ENCODE data around the gene SLC26A6.

Gene SLC26A6

GRCh38 chr3:48612309-48612708 is 23.0 kb downstream of the SLC26A6 start:
- no peak for DNase-seq (ENCODE audit: low read depth, low spot score)
- no peak overlapping the region for H3K4me3 ChIP-seq (ENCODE audit: low read length)

- DNase-seq (ENCODE audit: low read depth, low spot score) = peak; percentile 85
- H3K4me3 ChIP-seq (ENCODE audit: low read length) = peak within 1 kb of the TSS; percentile 99
Observed at GRCh38 chr3:48609088-48610005, 25.9 kb downstream of the SLC26A6 start, which contains the start of gene UQCRC1. UQCRC1 (minus strand) TSS chr3:48609646; CDS start chr3:48609620, 26 bp downstream.

- H3K4me3 ChIP-seq (ENCODE audit: low read length) = no peak overlapping the region
- DNase-seq (ENCODE audit: low read depth, low spot score) = no peak
Observed at GRCh38 chr3:48607519-48607918, 27.7 kb downstream of the SLC26A6 start.

- no peak for DNase-seq (ENCODE audit: low read depth, low spot score)
- no peak overlapping the region for H3K4me3 ChIP-seq (ENCODE audit: low read length)
Observed at GRCh38 chr3:48601622-48601994, 33.7 kb downstream of the SLC26A6 start.

GRCh38 chr3:48600711-48601621 is 34.3 kb downstream of the SLC26A6 start:
- DNase-seq (ENCODE audit: low read depth, low spot score) = no peak
- no peak overlapping the region for H3K4me3 ChIP-seq (ENCODE audit: low read length)

- H3K4me3 ChIP-seq (ENCODE audit: low read length) = no peak overlapping the region
- DNase-seq (ENCODE audit: low read depth, low spot score) = no peak
Observed at GRCh38 chr3:48599509-48600285, 35.6 kb downstream of the SLC26A6 start.

- DNase-seq (ENCODE audit: low read depth, low spot score) = no peak
- H3K4me3 ChIP-seq (ENCODE audit: low read length) = no peak overlapping the region
Observed at GRCh38 chr3:48599077-48599501, 36.2 kb downstream of the SLC26A6 start.

GRCh38 chr3:48598323-48599076 is 36.8 kb downstream of the SLC26A6 start:
- DNase-seq (ENCODE audit: low read depth, low spot score) = peak; percentile 11
- no peak overlapping the region for H3K4me3 ChIP-seq (ENCODE audit: low read length)

- no peak overlapping the region for H3K4me3 ChIP-seq (ENCODE audit: low read length)
- DNase-seq (ENCODE audit: low read depth, low spot score) = no peak
Observed at GRCh38 chr3:48597408-48597800, 37.9 kb downstream of the SLC26A6 start.

GRCh38 chr3:48596676-48597407 is 38.4 kb downstream of the SLC26A6 start:
- DNase-seq (ENCODE audit: low read depth, low spot score) = no peak
- no peak overlapping the region for H3K4me3 ChIP-seq (ENCODE audit: low read length)

GRCh38 chr3:48596157-48596556 is 39.1 kb downstream of the SLC26A6 start:
- H3K4me3 ChIP-seq (ENCODE audit: low read length) = no peak overlapping the region

GRCh38 chr3:48595526-48596121 is 39.6 kb downstream of the SLC26A6 start:
- DNase-seq (ENCODE audit: low read depth, low spot score) = no peak
- no peak overlapping the region for H3K4me3 ChIP-seq (ENCODE audit: low read length)

More at GRCh38 chr3:48596157-48596556, 39.1 kb downstream of the SLC26A6 start:
- no peak for DNase-seq (ENCODE audit: low read depth, low spot score)

GRCh38 chr3:48595075-48595525 is 40.2 kb downstream of the SLC26A6 start, which contains the start of gene COL7A1:
COL7A1 (minus strand) TSS chr3:48595329; CDS start chr3:48595159, 170 bp downstream.
- H3K4me3 ChIP-seq (ENCODE audit: low read length) = no peak within 1 kb of the TSS
- DNase-seq (ENCODE audit: low read depth, low spot score) = no peak

GRCh38 chr3:48594417-48595049 is 40.7 kb downstream of the SLC26A6 start:
- H3K4me3 ChIP-seq (ENCODE audit: low read length) = no peak overlapping the region
- no peak for DNase-seq (ENCODE audit: low read depth, low spot score)

- no peak overlapping the region for H3K4me3 ChIP-seq (ENCODE audit: low read length)
- no peak for DNase-seq (ENCODE audit: low read depth, low spot score)
Observed at GRCh38 chr3:48593337-48593736, 41.9 kb downstream of the SLC26A6 start.

- DNase-seq (ENCODE audit: low read depth, low spot score) = no peak
- no peak overlapping the region for H3K4me3 ChIP-seq (ENCODE audit: low read length)
Observed at GRCh38 chr3:48592519-48593087, 42.7 kb downstream of the SLC26A6 start.
